Activated CD8-positive, alpha-beta memory T cell treated with anti-CD3 and anti-CD28 coated beads, Interleukin-2, amount 50 U/mL, for 4 hours (primary cell): Measurements from ENCODE around the gene RBPJ.
A peak's percentile ranks its signal among the peaks of the same experiment; 100 is the strongest.

ENCODE experiments used
- DNase-seq: peaks from one replicate; pipeline ENCODE4 v3.0.0-alpha.2; 2020

Gene RBPJ

GRCh38 chr4:26320538-26321372, at the start of gene RBPJ:
RBPJ (plus strand) TSS chr4:26321014; CDS start chr4:26321029, 15 bp downstream.
- peak; percentile 83 for DNase-seq

GRCh38 chr4:26271703-26272102, 49.1 kb upstream of the RBPJ start:
- no peak for DNase-seq

GRCh38 chr4:26272654-26273615, 47.9 kb upstream of the RBPJ start:
- DNase-seq, result no peak

- no peak for DNase-seq
Observed at GRCh38 chr4:26273616-26273980, 47.2 kb upstream of the RBPJ start.

GRCh38 chr4:26275281-26275680, 45.5 kb upstream of the RBPJ start:
- DNase-seq, result no peak

- DNase-seq, result no peak
Observed at GRCh38 chr4:26279446-26279845, 41.4 kb upstream of the RBPJ start.

GRCh38 chr4:26281881-26282280, 38.9 kb upstream of the RBPJ start:
- DNase-seq, result no peak

- no peak for DNase-seq
Observed at GRCh38 chr4:26284536-26284935, 36.3 kb upstream of the RBPJ start.

GRCh38 chr4:26285272-26285671, 35.5 kb upstream of the RBPJ start:
- no peak for DNase-seq

GRCh38 chr4:26287756-26288155, 33.1 kb upstream of the RBPJ start:
- DNase-seq, result no peak

- no peak for DNase-seq
Observed at GRCh38 chr4:26288355-26288909, 32.4 kb upstream of the RBPJ start.

GRCh38 chr4:26289401-26289800, 31.4 kb upstream of the RBPJ start:
- DNase-seq, result no peak

- no peak for DNase-seq
Observed at GRCh38 chr4:26290321-26290720, 30.5 kb upstream of the RBPJ start.

- DNase-seq, result no peak
Observed at GRCh38 chr4:26294904-26295303, 25.9 kb upstream of the RBPJ start.

- no peak for DNase-seq
Observed at GRCh38 chr4:26296021-26296420, 24.8 kb upstream of the RBPJ start.

- no peak for DNase-seq
Observed at GRCh38 chr4:26296514-26296913, 24.3 kb upstream of the RBPJ start.

- no peak for DNase-seq
Observed at GRCh38 chr4:26297219-26297618, 23.6 kb upstream of the RBPJ start.

GRCh38 chr4:26298198-26298947, 22.4 kb upstream of the RBPJ start:
- DNase-seq, result no peak

GRCh38 chr4:26299254-26299882, 21.4 kb upstream of the RBPJ start:
- no peak for DNase-seq

- no peak for DNase-seq
Observed at GRCh38 chr4:26300314-26301307, 20.2 kb upstream of the RBPJ start.
